ENCODE data around the gene COA3.
A peak's percentile ranks its signal among the peaks of the same experiment; 100 is the strongest.

The COA3 gene

GRCh38 chr17:42832213-42832933, 33.9 kb upstream of the COA3 start:
- Histone ChIP-seq H3K4me3 (peak overlapping the region; percentile 81), H3K27ac (peak overlapping the region; percentile 84 to 86)
- no peak for TF ChIP-seq CTCF (IDR thresholded peaks at IDR 0.05)
- peak; percentile 11 for DNase-seq (ENCODE audit: low spot score)

- no peak overlapping the region for H3K4me3 ChIP-seq
- no peak for DNase-seq (ENCODE audit: low spot score)
- H3K27ac ChIP-seq: no peak overlapping the region
- TF ChIP-seq CTCF (IDR thresholded peaks at IDR 0.05): no peak
Measured at GRCh38 chr17:42830971-42831370, 32.5 kb upstream of the COA3 start.

GRCh38 chr17:42827472-42827871, 29.0 kb upstream of the COA3 start:
- Histone ChIP-seq H3K4me3 (no peak overlapping the region), H3K27ac (no peak overlapping the region)
- TF ChIP-seq CTCF (IDR thresholded peaks at IDR 0.05): no peak
- DNase-seq (ENCODE audit: low spot score): no peak

- peak; percentile 9 for DNase-seq (ENCODE audit: low spot score)
- no peak for TF ChIP-seq CTCF (IDR thresholded peaks at IDR 0.05)
- Histone ChIP-seq H3K27ac (no peak overlapping the region), H3K4me3 (no peak overlapping the region)
Measured at GRCh38 chr17:42821176-42821575, 22.7 kb upstream of the COA3 start.

- peak; percentile 70 for DNase-seq (ENCODE audit: low spot score)
- no peak overlapping the region for H3K27ac ChIP-seq
- no peak overlapping the region for H3K4me3 ChIP-seq
- peak; percentile 40 for TF ChIP-seq CTCF (IDR thresholded peaks at IDR 0.05)
Measured at GRCh38 chr17:42819939-42820535, 21.5 kb upstream of the COA3 start.

GRCh38 chr17:42818379-42818778, 19.9 kb upstream of the COA3 start:
- no peak for TF ChIP-seq CTCF (IDR thresholded peaks at IDR 0.05)
- H3K27ac ChIP-seq: no peak overlapping the region
- peak; percentile 2 for DNase-seq (ENCODE audit: low spot score)

GRCh38 chr17:42817866-42818265, 19.4 kb upstream of the COA3 start:
- TF ChIP-seq CTCF (IDR thresholded peaks at IDR 0.05): no peak
- Histone ChIP-seq H3K27ac (no peak overlapping the region), H3K4me3 (no peak overlapping the region)
- DNase-seq (ENCODE audit: low spot score): peak; percentile 14

More at GRCh38 chr17:42818379-42818778, 19.9 kb upstream of the COA3 start:
- no peak overlapping the region for H3K4me3 ChIP-seq
